ENCODE results near the gene MGLL.
"Not testable (repeated sequence)": the region's sequence is repeated elsewhere in the genome, so short reads cannot be mapped to it uniquely, and the experiment has no call there.

Gene MGLL

DNA sequence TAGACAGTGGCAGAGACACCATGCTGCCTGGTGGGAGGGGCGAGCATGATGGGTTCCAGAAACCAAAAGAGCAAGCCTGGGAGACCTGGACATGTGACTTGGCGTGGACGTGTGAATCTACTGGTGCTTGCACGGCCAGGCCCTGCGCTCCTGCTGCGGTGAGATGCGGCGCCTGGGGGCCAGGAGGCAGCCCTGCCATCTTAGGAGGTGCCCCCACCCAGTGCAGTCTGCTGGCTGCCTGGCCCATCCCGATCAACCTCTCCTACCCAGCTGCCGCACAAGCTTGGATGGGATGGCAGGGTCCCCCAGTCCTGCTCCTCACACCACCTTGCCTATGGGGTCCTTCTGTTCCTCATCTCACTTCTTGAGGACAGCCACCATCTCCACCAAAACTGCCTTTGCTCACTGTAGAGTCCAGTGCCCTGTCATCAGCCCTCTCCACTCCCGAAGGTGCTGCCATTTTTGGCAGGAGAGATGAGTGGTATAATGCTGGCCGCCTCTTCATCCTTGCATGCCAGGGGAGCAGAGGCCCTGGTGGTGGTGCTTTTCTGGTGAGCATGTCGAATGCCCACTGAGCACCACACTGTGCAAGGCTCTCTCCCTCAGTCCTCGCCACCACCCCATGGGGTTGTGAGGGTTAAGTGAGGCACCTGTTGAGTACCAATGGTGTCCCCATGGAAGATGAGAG is 152.6 kb downstream of the MGLL start:
- no peak for DNase-seq

DNA sequence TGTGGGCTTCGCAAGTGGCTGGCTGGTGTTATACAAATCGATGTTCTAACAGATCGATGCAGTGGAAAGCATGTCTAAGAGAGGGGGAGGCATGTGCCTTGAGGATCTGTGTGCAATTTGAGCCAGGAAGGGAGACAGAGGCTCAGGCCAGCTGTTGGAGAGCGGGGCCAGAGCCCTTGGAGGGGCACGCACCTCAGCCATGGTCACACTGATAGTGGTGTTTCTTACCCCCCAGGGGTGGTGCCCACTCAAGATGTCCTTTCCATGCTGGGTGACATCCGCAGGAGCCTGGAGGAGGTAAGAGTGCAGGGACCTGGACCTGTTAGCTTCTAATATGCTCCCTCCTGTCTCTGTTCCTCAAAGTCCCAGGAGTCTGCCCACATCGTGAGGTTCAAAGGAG is 153.4 kb downstream of the MGLL start:
- no peak for DNase-seq

DNA sequence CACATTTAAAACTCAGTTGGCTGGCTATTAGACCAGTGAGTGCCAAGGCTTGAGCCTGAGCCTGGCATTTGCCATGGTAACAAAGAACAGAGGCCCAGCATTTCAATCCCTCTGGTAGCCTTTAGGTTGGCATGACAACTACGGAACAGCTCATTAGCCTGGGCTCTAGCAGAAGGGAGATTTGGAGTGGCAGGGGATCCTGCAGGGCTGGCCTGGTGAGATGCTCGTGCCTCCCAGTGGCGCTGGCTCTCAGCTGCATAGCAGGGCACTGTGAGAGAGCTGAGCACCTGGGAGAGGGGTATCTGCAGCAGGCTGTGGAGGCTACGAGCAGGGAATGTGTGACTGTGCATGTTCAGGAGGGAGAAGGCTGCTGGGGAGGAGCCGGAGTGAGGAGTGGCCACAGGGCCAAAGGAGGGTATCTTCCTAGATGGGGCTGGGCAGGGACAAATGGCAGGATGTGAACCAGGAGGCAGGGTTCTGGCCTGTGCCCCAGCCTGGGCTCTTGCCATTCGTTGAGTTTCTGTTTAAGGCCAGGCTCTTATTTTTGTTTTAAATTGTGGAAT is 155.1 kb downstream of the MGLL start:
- DNase-seq = no peak

DNA sequence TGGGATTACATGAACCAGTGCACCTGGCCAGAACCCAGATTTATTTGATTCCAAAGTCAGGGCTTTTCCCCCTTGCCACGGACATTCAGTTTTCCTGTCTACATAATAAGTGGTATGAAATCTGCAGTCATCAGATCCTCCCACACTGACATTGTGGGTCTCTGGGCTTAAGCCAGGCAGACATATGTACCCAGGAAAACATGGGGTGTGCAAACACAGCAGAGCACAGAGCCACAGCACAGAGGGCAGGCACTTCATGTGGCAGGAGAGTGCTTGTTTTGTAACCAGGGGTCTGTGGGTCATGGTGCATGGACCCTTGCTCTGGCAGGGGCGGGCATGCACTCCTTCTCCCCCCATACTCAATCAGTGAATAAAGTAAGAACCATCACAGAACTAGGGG is 155.6 kb downstream of the MGLL start:
- DNase-seq = no peak

DNA sequence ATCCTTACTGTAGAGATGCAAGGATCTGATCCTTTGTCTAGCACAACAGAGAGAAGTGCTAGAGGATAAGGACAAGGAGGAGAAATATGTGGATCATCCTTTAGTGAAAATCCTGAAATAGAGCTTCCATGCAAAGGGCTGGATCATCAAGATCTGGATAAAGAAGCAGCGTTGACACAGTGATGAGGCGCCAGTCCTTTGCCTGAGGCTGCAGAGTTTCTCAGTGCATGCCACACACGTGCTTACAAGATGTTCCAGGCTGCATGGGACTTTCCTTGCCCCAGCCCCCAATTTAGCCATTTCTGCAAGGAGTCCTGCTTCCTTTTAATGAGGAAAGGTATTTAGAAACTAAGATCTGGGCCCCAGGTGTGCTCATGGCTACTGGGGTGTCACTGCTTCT is 156.7 kb downstream of the MGLL start:
- DNase-seq = no peak

DNA sequence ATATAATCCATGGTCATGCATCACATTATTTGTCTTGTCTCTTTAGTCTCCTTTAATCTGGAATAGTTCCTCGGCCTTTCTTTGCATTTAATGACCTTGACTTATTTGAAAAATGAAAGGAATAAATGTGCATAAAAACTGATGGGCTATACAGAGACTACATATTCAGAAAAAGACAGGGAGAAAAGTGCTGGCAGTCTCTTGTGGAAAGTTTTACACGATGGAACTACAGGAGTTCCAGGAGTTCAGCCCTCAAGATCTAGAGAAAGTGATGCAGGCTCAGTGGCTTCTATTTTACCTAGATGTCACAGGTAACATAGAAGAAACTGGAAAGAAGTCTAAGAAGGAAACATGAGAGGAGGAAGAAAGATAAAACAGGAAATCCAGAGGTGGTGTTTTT is 157.2 kb downstream of the MGLL start:
- no peak for DNase-seq

DNA sequence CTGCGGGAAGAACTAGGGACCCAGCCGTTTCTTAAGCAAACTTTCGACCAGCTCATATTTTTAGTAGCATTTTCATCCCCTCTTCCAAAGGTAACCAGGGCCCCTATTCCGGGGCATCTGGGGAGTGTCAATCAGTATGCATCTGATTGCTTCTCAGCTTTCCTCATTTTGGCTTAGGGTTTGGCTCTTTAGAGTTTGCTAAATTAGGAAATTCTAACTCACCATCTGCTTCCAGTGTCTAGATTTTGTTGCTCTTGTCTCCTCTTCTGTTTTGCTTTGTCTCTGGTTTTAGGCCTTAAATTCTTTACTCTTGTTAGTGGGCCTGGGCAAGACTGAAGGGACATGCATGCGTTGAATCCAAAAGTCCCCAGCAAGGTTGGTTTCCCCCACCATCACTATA is 159.2 kb downstream of the MGLL start:
- no peak for DNase-seq

DNA sequence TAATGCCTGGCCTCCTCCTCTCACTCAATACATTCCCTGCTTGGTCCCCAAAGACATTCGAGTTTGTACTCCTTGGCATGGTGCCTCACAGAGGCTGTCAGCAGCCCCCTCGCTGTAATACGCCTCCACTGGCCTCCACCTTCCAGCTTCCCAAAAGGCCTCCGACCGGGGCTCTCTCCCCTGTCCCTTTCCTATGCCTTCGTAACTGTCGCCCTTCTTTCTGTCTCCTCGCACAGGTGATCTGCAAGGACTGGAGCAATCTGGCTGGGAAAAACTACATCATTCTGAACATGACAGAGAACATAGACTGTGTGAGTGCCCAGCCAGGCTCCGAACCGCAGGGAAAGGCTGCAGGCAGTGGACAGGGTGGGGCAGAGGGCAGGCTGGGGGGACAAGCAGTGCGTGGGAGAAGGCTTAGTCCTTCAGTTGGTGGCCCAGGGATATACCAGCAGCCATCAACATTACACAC is 160.3 kb downstream of the MGLL start:
- no peak for DNase-seq

DNA sequence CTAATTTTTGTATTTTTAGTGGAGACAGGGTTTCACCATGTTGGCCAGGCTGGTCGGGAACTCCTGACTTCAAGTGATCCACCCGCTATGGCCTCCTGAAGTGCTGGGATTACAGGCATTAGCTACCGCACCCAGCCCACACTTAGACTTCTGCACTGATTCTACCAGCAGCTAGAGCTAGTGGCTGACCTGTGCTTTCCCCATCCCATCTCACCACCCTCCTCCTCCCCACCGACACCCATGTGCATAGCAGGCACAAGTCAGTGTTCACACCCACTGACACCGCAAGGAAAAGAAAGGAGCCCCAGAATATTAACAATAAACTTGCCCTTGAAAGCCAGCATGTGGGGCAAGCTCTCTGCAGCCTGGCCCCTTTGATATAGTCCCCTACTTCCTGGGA is 160.7 kb downstream of the MGLL start:
- DNase-seq = no peak

DNA sequence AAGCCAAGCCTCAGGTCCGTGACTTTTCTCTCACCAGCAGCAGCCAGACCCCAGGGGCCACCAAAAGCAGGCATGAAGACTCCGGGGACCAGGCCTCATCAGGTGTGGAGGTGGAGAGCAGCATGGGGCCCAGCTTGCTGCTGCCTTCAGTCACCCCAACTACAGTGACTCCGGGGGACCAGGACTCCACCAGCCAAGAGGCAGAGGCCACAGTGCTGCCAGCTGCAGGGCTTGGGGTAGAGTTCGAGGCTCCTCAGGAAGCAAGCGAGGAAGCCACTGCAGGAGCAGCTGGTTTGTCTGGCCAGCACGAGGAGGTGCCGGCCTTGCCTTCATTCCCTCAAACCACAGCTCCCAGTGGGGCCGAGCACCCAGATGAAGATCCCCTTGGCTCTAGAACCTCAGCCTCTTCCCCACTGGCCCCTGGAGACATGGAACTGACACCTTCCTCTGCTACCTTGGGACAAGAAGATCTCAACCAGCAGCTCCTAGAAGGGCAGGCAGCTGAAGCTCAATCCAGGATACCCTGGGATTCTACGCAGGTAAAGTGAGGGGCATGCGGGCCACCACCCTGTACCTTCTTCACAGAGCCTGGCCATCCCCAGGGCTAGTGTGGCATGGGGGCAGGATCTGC is 161.6 kb downstream of the MGLL start:
- no peak for DNase-seq

DNA sequence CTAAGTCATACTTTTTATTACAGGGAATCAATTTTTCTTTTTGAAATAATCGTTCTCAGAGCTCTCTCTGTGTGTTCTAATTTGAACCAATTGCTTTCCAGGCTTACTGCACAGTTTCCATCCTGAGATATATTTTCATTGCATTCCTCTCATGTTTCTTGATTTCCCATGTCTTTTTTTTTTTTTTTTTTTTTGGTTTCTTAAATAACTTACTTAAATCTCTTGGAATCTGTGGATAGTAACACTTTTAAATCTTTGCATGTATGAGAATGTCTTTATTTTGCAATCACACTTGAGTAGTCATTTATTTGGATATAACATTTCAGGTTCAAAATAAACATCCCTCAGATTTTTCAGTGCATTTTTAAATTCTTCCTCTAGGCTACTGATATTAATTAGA is 164.1 kb downstream of the MGLL start:
- no peak for DNase-seq

DNA sequence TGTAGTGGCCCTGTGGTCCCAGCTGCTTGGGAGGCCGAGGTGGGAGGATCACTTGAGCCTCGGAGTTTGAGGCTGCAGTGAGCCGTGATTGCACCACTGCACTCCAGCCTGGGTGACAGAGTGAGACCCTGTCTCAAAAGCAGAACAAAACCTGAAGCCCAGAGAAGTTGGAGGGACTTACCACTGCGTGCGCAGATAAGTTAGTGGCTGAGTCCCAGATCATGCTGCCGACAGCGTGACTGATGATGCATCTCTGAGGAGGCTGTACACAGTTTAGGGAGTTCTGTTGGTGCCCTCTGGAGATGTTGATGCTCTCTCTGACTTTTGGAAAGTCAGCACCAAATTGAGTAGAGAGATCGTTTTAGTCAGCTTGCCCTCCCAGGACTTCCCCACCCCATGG is 165.4 kb downstream of the MGLL start:
- no peak for DNase-seq

DNA sequence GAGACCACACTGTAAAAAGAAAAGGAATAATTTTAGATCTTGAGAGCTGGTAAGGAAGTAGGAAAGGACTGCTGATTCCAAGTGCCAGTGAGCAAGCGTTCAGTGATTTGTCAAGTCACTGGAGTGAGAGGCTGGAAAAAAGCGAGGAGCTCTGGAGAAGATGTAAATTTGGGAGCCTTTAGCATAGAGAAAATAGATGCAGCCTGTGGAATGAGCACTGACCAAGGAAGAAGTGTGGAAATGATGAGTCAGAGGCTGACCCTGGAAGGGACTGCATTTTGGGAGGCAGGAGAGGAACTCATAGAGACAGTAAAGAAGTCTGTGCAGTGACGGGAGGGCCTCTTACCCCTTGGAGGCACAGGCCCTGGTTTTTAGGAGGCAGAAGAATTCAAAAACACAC is 166.7 kb downstream of the MGLL start:
- DNase-seq = no peak

DNA sequence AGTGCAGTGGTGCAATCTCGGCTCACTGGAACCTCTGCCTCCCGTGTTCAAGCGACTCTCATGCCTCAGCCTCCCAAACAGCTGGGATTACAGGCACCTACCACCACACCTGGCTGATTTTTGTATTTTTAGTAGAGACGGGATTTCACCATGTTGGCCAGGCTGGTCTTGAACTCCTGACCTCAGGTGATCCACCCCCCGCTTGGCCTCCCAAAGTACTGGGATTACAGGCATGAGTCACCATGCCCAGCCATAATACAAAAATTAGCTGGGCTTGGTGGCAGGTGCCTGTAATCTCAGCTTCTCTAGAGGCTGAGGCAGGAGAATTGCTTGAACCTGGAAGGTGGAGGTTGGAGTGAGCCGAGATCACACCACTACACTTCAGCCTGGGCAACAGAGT is 167.3 kb downstream of the MGLL start:
- not testable (repeated sequence) for DNase-seq

DNA sequence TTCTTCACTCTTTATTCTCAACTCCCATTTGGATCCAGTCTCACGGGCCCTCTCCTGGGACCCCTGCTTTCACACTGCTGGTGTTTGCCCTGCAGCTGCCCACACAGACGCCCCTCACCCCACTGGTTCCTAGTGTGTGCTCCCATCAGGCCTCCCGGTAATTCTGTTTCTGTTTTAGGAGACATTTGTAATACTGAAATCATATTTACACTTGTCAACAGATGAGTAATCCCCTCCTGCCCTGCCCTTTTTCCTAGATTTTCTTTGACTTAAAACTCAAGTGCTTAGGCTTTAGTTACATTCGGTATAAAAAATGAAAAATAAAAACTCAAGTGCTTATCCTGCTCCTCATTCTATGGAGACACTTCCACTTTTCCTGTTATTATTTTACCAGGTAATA is 167.9 kb downstream of the MGLL start:
- DNase-seq = no peak

DNA sequence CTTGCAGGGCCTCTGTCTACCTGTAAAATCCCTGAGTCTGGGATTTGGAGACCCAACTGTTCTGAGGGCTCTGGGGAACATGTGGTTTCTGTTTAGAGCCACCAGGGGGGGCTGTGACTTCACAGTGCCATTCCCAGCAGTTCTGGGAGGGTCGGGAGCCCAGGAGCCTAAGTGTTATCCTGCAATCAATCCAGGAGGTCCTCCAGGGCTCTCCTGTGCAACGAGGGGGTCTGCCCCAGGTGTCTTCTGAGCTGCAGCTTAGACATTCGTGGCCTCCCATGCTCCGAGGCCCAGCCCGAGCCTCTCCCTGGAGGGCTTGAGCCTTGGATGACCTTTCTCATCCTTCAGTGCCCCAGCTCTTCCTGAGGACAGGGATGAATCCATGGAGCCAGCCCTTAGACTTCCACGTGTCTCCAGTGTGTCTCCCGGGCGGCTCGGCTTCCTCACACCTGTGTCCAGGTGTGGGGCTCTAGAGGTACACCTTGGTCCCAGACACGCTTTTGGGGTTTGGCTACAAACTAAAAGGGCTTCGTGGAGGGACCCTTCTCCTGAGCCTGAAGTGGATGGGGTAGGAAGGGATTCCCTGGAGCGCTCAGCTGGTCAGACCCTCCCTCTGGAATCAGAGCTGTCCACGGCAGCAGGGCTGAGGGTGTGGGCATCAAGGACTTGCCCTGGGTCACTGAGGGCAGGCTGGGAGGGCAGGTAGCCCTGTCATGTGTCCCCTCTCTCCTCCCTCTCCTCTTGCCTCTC is 169.9 kb downstream of the MGLL start:
- peak; percentile 48 for DNase-seq

DNA sequence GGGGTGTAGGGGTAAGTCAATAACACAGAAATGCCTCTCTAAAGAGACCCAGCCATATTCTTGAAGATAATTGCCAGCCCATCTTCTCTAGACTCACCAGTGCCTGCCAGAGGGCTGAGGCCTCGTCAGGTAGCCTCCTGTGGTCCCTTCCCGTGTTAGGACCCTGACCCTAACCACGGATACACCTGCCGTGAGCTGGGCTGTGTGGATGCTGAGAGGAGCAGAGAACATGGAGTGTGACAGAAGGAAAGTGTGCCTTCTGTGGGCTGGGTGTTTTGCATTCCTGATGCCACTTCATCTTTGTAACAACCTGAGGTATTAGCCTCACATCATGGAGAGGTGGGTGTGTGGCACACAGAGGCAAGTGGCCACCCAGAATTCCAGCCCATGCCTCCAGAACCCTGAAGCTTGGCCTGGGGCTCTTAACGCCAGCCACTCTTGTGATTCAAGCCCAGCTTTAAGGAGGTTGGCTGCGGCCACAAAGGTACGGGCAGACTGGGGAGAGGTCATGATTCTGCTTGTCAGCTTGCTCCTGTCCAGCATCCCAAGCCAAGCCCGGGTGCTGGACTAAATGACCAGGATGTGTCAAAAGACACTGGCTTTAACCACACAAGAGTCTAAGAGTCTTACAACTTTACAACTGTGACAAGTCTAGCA is 170.7 kb downstream of the MGLL start:
- DNase-seq = no peak

DNA sequence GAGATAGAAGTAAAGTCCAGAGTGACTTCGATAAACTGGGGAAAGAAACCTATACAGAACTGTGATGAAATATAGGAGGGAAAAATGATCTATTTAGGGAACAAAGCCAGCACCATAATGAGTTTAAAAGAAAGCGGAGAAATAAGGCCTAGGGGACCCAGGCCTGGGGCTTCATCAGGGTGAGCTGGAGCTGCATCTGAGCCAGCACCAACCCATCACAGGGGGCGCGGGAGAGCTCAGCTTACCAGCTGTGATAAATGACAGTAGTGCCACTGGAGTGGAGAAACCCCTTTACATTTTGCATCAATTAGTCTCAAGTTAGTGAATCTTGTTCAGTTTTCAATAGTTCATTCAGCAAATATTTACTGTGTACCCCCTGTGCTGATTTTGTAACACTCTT is 172.1 kb downstream of the MGLL start:
- DNase-seq = no peak

DNA sequence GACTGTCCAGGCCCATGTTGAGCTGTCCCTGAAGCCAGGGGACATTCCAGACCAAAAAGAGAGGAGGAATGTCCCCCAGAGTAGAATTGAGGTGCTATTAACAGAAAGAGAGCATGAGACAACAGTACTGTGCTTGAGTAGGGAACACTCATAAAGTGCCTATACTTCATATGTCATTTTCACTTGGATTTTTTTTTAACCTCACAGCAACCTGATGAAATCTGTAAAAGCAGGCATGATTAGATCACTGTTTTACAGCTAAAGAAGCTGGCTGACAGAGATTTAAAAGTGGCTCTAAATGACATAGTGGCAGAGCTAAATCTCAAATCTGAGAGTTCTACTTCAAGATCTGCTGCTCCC is 174.5 kb downstream of the MGLL start:
- DNase-seq = no peak

DNA sequence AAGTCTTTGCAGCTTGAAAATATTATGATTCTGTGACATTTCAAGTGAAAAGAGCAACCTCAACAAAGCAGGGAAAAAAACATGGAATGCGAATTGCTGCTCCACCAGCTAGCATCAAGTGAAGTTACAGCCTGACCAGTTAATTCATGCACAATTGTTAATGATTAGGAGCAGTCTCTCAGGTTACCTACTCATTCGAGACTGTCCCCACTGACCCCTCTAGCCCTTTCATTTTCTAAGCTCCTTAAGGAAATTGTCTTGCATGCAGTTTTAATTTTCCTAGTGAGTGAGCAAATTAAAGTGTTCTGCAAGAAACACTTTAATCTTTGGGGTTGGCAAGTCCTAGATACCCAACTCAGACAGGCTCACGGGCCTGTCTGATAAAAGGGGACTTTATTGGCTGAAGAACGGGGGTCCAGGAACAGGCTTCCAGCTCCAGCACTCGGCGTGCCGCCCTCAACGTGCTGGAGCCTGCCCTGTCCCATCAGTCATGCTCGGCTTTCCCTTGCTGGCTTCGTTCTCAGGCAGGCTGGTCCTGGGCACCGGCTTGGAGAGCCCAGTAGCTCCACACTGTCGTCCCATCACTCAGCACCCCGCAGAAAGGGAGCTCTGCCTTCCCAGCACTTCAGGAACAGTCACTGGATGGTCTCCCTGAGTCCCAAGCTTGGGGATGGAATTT is 175.0 kb downstream of the MGLL start:
- DNase-seq = no peak

DNA sequence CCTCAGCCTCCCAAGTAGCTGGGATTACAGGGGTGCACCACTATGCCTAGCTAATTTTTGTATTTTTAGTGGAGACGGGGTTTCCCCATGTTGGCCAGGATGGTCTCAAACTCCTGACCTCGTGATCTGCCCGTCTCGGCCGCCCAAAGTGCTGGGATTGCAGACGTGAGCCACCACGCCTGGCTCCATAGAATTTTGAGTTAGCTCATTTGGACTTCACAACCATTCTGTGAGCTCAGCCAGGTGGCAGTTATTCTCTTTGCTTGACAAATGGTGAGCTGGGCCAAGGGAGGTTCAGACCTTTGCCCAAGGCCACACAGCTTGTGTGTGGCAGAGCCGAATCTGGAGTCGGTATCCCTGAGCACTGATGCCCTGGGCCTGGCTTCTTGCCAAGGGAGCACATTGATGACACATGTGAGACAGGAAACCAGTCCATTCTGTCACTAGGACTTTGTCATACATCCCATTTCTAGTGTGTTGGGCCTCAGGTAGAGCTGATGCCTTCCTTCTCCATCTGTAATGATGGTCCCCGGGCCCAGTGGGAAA is 175.7 kb downstream of the MGLL start:
- no peak for DNase-seq

DNA sequence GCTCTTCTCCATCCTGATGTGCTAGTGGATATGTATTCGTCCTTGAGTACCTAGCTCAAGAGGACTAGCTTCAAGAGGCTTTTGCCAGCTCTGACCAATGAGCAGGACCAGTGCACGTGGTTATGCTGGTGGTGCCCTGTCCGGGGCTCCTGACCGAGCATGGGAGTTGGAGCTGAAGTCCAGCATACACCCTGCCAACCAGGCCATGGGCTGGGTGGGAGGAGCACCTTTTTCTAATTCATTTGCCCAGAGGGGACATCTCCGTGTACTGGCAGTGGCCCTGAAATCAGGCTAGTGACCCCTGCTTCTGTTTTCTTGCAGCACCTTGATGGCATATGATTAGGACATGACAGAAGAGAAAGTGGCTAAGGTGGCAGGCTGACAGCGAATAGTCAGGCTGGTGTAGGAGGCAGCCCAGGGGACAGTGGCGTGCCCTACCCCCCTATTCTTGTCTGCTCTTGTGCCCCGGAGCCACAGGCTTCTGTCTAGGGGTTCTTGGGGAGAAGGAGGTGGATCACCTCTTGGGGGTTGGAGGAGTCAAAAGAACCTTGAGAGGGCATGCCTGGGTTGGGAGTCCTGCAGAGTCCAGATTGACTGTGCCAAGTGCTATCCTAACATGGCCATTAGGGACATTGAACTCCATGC is 176.8 kb downstream of the MGLL start:
- DNase-seq = no peak
